HepG2 (cell line): ENCODE measurements around the gene PLIN3. TPM values are rescaled to one million over a fixed set of nuclear protein-coding genes. Genes with fewer than 3 reads are reported as not detected.

Experiments used
- ARNTL ChIP-seq: sonication (generic); formaldehyde crosslinking; IDR thresholded peaks from 2 replicates; pipeline ENCODE4 v1.4.0; 2020; ENCODE audit warnings: mild to moderate bottlenecking, missing genetic modification reagents
- FOXM1 ChIP-seq: sonication (generic); formaldehyde crosslinking; IDR thresholded peaks from 2 replicates; pipeline ENCODE4 v1.5.0; 2020; ENCODE audit warnings: missing genetic modification reagents
- GABPB1 ChIP-seq: IDR thresholded peaks from 2 replicates; pipeline ENCODE4 v1.6.1; 2016; ENCODE audit warnings: mild to moderate bottlenecking, missing genetic modification reagents, moderate library complexity, missing compliant biosample characterization
- HNF4A ChIP-seq: sonication (generic); formaldehyde crosslinking; IDR thresholded peaks from 2 replicates; pipeline ENCODE4 v1.4.0; 2020; ENCODE audit warnings: missing genetic modification reagents
- PITX1 ChIP-seq: sonication (generic); formaldehyde crosslinking; IDR thresholded peaks from 2 replicates; pipeline ENCODE4 v1.5.1; 2020; ENCODE audit warnings: mild to moderate bottlenecking, missing genetic modification reagents
- RBFOX2 ChIP-seq: fragments of 200-400 bp; formaldehyde crosslinking; IDR thresholded peaks from 2 replicates; pipeline ENCODE4 v1.6.1; 2017; ENCODE audit warnings: low read depth, mild to moderate bottlenecking, low read length
- SETDB1 ChIP-seq: sonication (generic); formaldehyde crosslinking; IDR thresholded peaks from 2 replicates; pipeline ENCODE4 v1.5.1; 2020; ENCODE audit warnings: missing genetic modification reagents, mild to moderate bottlenecking, borderline replicate concordance
- TAF1 ChIP-seq: sonication (generic); formaldehyde crosslinking; IDR thresholded peaks from 2 replicates; pipeline ENCODE4 v1.4.0; 2020; ENCODE audit warnings: missing genetic modification reagents
- TBX3 ChIP-seq: fragments of 450-650 bp; IDR thresholded peaks from 2 replicates; pipeline ENCODE4 v1.6.1; 2017; ENCODE audit warnings: antibody characterized with exemption, mild to moderate bottlenecking, inconsistent platforms, borderline replicate concordance
- THYN1 ChIP-seq: sonication (generic); formaldehyde crosslinking; IDR thresholded peaks from 2 replicates; pipeline ENCODE4 v1.8.1; 2023; ENCODE audit warnings: low read depth, mild to moderate bottlenecking, moderate library complexity, missing genetic modification reagents, borderline replicate concordance
- ZNF160 ChIP-seq: sonication (generic); formaldehyde crosslinking; IDR thresholded peaks from 2 replicates; pipeline ENCODE4 v1.8.0; 2022; ENCODE audit warnings: mild to moderate bottlenecking, inconsistent platforms, missing genetic modification reagents
- ZNF382 ChIP-seq: sonication (generic); formaldehyde crosslinking; IDR thresholded peaks from 2 replicates; pipeline ENCODE4 v1.5.0; 2020; ENCODE audit warnings: missing genetic modification reagents, mild to moderate bottlenecking, borderline replicate concordance
- ZNF678 ChIP-seq: sonication (generic); formaldehyde crosslinking; IDR thresholded peaks from 2 replicates; pipeline ENCODE4 v1.4.0; 2020; ENCODE audit warnings: mild to moderate bottlenecking, missing genetic modification reagents
- ZNF761 ChIP-seq: sonication (generic); formaldehyde crosslinking; conservative IDR thresholded peaks from 2 replicates; pipeline ENCODE4 v1.4.0; 2020; ENCODE audit warnings: mild to moderate bottlenecking, missing genetic modification reagents
- ZNF879 ChIP-seq: sonication (generic); formaldehyde crosslinking; IDR thresholded peaks from 2 replicates; pipeline ENCODE4 v1.8.1; 2023; ENCODE audit warnings: missing genetic modification reagents
- polyA plus RNA-seq, 8 experiments: library from polyadenylated mRNA; depleted of rRNA in 3 of 8; stranded (reverse) in 7 of 8; unstranded in 1 of 8; fragments of >200 nt; fragmentation: Illumina TruSeq in 4 of 8; extraction: Trizol in 4 of 8; gene quantifications; 2 replicates each; pipeline versions ENCODE4 v1.2.1 to v1.2.3, GENCODE V29; 2011 to 2016; ENCODE audit warnings: low read depth in 4 of 8, missing spikeins in 1 of 8, mixed read lengths in 1 of 8; ENCODE audit not compliant: insufficient read depth in 1 of 8
- total RNA-seq, 5 experiments: library from RNA; depleted of rRNA; stranded (reverse); fragments of >200 nt; fragmentation: Illumina TruSeq; extraction: Trizol; gene quantifications; 2 replicates each; pipeline ENCODE4 v1.2.3, GENCODE V29; 2016; ENCODE audit warnings: low read depth in 1 of 5
- TF ChIP-seq, protein P1 (sequence below): sonication (generic); formaldehyde crosslinking; IDR thresholded peaks from 2 replicates; pipeline ENCODE4 v1.4.0; 2020; ENCODE audit warnings: missing genetic modification reagents, borderline replicate concordance
- TF ChIP-seq, protein P2 (sequence below): sonication (generic); formaldehyde crosslinking; IDR thresholded peaks from 2 replicates; pipeline ENCODE4 v1.8.1; 2023; ENCODE audit warnings: missing genetic modification reagents, mild to moderate bottlenecking, borderline replicate concordance
- TF ChIP-seq, protein P3 (sequence below): sonication (generic); formaldehyde crosslinking; IDR thresholded peaks from 2 replicates; pipeline ENCODE4 v1.4.0; 2020; ENCODE audit warnings: missing genetic modification reagents
- TF ChIP-seq, protein P4 (sequence below): sonication (generic); formaldehyde crosslinking; IDR thresholded peaks from 2 replicates; pipeline ENCODE4 v1.4.0; 2020; ENCODE audit warnings: missing genetic modification reagents, mild to moderate bottlenecking, borderline replicate concordance
- TF ChIP-seq, protein P5 (sequence below): sonication (generic); formaldehyde crosslinking; IDR thresholded peaks from 2 replicates; pipeline ENCODE4 v1.4.0; 2020; ENCODE audit warnings: mild to moderate bottlenecking, missing genetic modification reagents

Gene PLIN3
- total and polyA plus RNA-seq, 2 of the 13 experiments (the other 11 are each of a cell fraction or from before 2014, with no cell fraction given): 49.3 to 57.9 TPM

DNA sequence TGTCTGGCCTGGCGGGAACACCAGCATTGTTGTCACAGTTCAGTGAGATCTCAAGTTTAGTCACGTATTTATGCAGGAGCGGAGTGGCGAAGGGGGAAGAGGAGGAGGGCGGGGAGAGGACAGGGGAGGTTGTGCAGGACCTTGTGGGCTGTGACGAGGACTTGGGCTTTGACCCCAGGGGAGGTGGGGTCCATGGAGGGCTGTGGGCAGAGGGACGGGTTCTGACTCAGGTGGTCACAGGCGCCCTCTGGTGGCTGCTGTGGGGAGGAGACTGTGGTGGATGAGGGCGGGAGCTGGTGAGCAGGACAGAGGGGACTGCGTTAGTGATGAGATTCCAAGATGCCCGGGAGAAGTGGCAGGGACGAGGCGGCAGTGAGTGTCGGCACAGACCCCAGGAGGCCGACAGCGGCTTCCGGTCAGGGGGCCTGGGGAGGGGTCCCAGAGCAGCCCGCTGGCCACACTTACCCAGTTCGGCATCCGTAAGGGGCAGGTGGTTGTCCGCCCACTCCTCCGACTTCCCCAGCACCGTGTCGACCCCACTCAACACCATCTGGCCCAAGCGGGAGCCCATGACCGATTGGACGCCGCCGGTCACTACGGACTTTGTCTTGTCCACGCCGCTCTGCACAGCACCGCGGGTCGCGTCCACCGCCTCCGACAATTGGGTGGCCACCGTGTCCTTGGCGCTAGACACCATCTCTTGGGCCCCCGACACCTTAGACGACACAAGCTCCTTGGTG, 15.7 kb downstream of the PLIN3 start (continued):
- no peak for TF ChIP-seq FOXM1 (CRISPR knock-in tag)
- no peak for TF ChIP-seq ZNF761 (CRISPR knock-in tag)
- TF ChIP-seq ARNTL (CRISPR knock-in tag): peak; percentile 70; the same call in 1 of the 2 replicates
- TF ChIP-seq, protein P1, sequence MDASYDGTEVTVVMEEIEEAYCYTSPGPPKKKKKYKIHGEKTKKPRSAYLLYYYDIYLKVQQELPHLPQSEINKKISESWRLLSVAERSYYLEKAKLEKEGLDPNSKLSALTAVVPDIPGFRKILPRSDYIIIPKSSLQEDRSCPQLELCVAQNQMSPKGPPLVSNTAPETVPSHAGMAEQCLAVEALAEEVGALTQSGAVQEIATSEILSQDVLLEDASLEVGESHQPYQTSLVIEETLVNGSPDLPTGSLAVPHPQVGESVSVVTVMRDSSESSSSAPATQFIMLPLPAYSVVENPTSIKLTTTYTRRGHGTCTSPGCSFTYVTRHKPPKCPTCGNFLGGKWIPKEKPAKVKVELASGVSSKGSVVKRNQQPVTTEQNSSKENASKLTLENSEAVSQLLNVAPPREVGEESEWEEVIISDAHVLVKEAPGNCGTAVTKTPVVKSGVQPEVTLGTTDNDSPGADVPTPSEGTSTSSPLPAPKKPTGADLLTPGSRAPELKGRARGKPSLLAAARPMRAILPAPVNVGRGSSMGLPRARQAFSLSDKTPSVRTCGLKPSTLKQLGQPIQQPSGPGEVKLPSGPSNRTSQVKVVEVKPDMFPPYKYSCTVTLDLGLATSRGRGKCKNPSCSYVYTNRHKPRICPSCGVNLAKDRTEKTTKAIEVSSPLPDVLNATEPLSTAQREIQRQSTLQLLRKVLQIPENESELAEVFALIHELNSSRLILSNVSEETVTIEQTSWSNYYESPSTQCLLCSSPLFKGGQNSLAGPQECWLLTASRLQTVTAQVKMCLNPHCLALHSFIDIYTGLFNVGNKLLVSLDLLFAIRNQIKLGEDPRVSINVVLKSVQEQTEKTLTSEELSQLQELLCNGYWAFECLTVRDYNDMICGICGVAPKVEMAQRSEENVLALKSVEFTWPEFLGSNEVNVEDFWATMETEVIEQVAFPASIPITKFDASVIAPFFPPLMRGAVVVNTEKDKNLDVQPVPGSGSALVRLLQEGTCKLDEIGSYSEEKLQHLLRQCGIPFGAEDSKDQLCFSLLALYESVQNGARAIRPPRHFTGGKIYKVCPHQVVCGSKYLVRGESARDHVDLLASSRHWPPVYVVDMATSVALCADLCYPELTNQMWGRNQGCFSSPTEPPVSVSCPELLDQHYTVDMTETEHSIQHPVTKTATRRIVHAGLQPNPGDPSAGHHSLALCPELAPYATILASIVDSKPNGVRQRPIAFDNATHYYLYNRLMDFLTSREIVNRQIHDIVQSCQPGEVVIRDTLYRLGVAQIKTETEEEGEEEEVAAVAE (CRISPR knock-in tag): no peak
- TF ChIP-seq TAF1 (CRISPR knock-in tag): no peak
- TF ChIP-seq ZNF382 (CRISPR knock-in tag): no peak
- TF ChIP-seq, protein P2, sequence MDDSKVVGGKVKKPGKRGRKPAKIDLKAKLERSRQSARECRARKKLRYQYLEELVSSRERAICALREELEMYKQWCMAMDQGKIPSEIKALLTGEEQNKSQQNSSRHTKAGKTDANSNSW: no peak
- no peak for TF ChIP-seq THYN1
- TF ChIP-seq, protein P3, sequence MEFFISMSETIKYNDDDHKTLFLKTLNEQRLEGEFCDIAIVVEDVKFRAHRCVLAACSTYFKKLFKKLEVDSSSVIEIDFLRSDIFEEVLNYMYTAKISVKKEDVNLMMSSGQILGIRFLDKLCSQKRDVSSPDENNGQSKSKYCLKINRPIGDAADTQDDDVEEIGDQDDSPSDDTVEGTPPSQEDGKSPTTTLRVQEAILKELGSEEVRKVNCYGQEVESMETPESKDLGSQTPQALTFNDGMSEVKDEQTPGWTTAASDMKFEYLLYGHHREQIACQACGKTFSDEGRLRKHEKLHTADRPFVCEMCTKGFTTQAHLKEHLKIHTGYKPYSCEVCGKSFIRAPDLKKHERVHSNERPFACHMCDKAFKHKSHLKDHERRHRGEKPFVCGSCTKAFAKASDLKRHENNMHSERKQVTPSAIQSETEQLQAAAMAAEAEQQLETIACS: no peak
- TF ChIP-seq, protein P4, sequence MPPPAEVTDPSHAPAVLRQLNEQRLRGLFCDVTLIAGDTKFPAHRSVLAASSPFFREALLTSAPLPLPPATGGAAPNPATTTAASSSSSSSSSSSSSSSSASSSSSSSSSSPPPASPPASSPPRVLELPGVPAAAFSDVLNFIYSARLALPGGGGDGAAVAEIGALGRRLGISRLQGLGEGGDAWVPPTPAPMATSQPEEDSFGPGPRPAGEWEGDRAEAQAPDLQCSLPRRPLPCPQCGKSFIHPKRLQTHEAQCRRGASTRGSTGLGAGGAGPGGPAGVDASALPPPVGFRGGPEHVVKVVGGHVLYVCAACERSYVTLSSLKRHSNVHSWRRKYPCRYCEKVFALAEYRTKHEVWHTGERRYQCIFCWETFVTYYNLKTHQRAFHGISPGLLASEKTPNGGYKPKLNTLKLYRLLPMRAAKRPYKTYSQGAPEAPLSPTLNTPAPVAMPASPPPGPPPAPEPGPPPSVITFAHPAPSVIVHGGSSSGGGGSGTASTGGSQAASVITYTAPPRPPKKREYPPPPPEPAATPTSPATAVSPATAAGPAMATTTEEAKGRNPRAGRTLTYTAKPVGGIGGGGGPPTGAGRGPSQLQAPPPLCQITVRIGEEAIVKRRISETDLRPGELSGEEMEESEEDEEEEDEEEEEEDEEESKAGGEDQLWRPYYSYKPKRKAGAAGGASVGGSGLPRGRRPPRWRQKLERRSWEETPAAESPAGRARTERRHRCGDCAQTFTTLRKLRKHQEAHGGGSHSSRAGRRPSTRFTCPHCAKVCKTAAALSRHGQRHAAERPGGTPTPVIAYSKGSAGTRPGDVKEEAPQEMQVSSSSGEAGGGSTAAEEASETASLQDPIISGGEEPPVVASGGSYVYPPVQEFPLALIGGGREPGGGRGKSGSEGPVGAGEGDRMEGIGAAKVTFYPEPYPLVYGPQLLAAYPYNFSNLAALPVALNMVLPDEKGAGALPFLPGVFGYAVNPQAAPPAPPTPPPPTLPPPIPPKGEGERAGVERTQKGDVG (CRISPR knock-in tag): peak; percentile 91
- no peak for TF ChIP-seq SETDB1 (CRISPR knock-in tag)
- no peak for TF ChIP-seq ZNF160
- peak; percentile 48; the same call in 1 of the 2 replicates for TF ChIP-seq GABPB1 (CRISPR knock-in tag)
- peak; percentile 18; the same call in 1 of the 2 replicates for TF ChIP-seq TBX3
- TF ChIP-seq HNF4A (CRISPR knock-in tag): peak; percentile 86
- TF ChIP-seq ZNF879 (CRISPR knock-in tag): no peak
- TF ChIP-seq PITX1 (CRISPR knock-in tag): no peak
- TF ChIP-seq ZNF678: no peak
- TF ChIP-seq RBFOX2: peak; percentile 68
- TF ChIP-seq, protein P5, sequence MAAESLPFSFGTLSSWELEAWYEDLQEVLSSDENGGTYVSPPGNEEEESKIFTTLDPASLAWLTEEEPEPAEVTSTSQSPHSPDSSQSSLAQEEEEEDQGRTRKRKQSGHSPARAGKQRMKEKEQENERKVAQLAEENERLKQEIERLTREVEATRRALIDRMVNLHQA (CRISPR knock-in tag): no peak
